Measurements from ENCODE around the gene ESRP2. TPM values are rescaled to one million over a fixed set of nuclear protein-coding genes. Genes with fewer than 3 reads are reported as not detected.

Gene ESRP2
- total RNA-seq, 4 donors from 2014 or later: 0.17 to 1.1 (median 0.27) TPM

DNA sequence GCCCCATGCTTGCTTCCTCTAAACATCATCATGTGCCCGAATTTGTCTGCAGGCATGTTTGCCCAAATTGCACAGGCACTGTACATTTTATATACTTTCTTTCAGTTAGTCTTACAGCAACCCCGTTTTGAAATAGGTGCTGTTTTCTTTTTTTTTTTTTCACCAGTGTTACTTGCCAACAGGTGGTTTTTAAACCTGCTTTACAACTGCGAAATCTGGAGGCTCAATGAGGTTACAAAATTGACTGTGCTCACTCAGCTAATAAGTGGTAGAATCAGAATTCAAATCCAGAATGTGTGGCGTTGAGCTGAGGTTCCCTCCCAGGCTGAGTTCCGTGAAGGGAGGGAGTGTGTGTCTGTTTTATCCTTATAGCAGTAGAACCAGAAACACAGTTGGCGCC, 15.0 kb upstream of the ESRP2 start:
- TF ChIP-seq, protein P1, sequence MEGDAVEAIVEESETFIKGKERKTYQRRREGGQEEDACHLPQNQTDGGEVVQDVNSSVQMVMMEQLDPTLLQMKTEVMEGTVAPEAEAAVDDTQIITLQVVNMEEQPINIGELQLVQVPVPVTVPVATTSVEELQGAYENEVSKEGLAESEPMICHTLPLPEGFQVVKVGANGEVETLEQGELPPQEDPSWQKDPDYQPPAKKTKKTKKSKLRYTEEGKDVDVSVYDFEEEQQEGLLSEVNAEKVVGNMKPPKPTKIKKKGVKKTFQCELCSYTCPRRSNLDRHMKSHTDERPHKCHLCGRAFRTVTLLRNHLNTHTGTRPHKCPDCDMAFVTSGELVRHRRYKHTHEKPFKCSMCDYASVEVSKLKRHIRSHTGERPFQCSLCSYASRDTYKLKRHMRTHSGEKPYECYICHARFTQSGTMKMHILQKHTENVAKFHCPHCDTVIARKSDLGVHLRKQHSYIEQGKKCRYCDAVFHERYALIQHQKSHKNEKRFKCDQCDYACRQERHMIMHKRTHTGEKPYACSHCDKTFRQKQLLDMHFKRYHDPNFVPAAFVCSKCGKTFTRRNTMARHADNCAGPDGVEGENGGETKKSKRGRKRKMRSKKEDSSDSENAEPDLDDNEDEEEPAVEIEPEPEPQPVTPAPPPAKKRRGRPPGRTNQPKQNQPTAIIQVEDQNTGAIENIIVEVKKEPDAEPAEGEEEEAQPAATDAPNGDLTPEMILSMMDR (IDR thresholded peaks at IDR 0.05; ENCODE audit: low read depth): no peak

DNA sequence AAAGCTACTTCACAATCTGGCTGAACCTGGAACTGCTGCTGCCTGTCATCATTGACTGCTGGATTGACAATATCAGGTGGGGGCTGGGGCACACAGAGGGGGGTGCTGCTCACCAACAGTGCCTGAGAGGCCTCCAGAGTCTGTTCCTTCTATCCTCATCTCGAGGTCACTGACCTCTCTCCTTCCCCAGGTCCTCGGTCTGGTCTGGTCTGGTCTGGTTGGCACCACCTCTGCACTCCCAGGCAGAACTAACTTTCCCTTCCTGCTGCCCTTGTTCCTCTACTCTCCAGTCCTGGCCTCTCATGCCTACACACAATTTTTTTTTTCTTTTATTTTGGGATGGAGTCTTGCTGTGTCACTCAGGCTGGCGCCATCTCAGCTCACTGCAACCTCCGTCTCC, 13.4 kb upstream of the ESRP2 start:
- TF ChIP-seq, protein P1 (IDR thresholded peaks at IDR 0.05; ENCODE audit: low read depth): no peak

DNA sequence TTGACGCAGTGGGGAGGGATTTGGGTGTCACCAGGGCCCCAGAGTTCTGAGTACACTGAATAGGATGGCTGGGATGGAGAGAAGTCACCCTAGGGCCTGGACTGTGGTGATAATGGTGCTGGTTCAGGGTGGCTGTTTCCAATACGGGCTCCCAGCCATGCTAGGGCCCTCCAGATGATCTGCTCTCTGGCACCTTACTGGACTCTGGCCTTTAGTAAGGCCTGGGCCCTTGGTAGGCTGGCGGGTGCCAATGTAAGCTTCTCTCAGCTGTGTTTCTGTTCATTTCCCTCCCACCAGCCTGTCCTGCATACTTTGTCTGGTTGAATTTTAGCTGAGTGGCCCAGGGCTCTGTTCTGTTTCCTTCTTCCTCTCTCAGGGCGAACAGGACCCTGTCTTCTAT, 12.0 kb upstream of the ESRP2 start:
- TF ChIP-seq, protein P1 (IDR thresholded peaks at IDR 0.05; ENCODE audit: low read depth): no peak

DNA sequence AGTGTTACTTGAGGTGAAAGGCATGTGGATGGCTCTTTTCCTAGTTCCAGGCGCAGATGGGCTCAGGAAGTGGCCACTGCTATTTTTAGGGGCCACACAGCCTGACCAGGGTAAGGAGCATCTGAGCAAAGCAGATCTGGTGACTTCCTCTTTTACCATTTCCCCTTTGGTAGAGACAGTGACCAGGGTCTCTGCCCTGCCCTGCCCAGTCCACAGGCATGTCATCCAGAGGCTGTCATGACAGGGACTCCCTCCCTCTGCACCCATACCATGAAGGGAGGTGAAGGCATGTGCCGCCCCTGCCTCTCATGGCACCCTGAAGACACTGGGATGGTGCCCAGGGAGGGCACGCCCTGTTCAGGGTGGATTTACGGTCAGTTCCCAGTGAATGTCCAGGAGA, 11.5 kb upstream of the ESRP2 start:
- TF ChIP-seq, protein P1 (IDR thresholded peaks at IDR 0.05; ENCODE audit: low read depth): no peak

DNA sequence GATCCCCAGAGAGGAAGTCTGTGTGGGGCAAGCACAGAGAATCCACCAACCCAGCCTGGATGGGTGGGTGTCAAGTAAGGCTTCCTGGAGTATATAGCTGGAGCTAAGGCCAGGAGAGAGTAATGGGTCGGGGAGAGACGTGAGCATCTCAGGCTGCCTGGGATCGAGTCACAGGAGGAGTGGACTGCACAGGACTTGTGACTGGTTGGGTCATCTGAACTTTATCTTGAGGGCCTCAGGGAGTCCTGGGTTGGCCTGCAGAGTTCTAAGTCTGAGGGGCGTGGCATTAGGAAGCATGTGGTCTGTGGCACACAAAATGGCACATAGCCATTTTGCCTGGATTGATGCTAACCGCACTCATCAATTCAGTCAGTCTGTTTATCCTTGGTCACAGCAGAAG, 10.7 kb upstream of the ESRP2 start:
- TF ChIP-seq, protein P1 (IDR thresholded peaks at IDR 0.05; ENCODE audit: low read depth): no peak

DNA sequence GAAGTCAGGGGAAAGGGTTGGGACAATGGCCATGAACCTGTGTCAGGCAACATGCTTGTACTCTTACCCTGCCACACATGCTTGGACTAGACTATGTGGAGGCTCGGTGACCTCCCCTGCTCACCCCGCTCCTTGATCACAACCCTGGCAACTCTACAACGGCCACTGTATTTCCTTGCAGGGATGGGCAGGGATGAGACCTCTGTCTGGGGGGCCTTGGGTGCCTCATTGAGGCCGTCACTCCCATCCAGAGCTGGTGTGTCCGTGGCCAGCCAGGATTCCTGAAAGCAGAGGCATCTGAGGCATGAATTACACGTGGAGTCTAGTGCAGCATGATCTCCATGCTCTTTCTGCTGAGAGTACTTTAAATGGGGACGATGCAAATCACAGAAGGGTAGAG, 10.2 kb upstream of the ESRP2 start:
- TF ChIP-seq, protein P1 (IDR thresholded peaks at IDR 0.05; ENCODE audit: low read depth): no peak

DNA sequence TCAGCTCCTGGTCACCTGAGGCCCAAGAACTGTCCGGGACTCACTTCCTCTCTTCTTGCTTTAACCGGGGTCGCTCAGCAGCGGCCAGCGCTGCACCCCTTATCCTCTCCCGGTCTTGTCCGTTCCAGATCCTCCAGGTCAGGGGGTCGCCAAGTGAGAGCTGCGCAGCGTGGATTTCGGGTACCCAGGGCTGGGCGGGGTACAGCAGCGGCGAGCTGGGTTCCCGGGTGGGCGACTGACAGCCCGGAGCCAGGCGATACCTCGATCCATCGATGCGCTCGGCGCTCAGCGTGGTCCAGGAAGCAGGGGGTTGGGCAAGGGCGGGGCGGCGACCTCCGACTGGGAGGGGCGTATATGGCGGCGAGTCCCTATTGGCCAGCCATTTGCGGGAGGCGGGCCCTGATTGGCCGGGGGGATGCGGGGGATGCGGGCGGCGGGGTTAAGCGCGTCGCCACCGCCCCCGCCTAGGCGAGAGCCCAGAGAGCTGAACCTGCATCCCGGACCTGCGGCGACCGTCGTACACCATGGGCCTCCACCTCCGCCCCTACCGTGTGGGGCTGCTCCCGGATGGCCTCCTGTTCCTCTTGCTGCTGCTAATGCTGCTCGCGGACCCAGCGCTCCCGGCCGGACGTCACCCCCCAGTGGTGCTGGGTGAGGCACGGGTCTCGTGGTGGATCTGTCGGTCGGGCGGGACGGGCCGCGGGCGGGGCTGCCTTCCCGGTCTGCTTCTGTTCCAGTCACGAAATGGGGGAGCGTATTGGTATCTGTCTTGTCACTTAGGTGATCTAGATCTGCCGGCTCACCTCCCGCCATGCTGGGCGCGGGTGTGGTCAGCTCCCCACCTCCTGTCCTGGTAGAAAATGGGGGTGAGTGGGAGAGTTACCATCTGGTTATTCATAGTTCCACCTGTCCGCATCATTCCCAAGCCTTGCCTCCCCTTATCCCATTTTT, 9.3 kb upstream of the ESRP2 start, which contains the start of gene PLA2G15:
TSS of gene PLA2G15 (plus strand) at position 471 of the 951 bp plus-strand sequence. CDS start at position 525, 54 bp downstream.
- TF ChIP-seq, protein P1 (IDR thresholded peaks at IDR 0.05; ENCODE audit: low read depth): no peak

Measured in subcutaneous adipose tissue (tissue), 4 donors.